ENCODE results near the gene FZR1.

Gene FZR1

DNA sequence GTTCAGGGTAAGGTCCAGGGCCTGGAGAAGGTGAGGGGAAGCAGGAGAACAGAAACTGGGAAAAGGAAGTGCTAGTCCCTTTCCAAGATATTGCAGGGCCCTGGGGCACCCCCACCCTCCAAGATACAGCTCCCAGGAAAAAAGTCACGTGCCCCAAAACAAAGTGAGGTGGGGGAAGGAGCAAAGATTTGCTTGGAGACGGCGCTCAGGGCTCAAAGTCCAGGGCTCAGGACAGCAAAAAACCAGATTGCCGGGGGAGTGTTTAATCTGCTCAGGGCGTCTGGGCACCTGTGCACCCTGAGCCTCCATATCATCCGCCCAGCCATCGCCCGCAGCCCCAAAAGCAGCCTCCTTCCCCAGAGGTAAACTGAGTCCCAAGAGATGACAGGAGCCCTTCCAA lies 32.1 kb upstream of the FZR1 start:
- DNase-seq (ENCODE audit: low spot score) = no peak

DNA sequence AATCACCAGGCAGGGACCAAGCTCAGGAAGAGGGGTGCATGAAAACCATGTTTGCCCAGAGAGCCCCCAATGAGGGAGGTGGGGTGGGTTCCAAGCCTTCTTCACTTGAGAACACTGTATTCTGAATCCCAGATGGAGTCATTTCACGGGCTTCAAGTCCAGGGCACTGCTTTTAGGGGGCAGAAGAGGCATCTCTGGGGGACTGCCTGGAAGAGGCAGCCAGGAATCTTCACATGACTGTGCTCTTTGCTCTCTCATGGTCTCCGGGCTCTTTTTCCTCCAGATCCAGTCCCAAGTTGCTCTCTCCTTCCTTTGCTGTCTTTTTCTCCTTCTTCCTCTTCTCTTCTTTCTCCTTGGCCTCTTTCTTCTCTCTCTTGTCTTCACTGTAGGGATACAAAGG lies 31.5 kb upstream of the FZR1 start:
- DNase-seq (ENCODE audit: low spot score) = no peak

DNA sequence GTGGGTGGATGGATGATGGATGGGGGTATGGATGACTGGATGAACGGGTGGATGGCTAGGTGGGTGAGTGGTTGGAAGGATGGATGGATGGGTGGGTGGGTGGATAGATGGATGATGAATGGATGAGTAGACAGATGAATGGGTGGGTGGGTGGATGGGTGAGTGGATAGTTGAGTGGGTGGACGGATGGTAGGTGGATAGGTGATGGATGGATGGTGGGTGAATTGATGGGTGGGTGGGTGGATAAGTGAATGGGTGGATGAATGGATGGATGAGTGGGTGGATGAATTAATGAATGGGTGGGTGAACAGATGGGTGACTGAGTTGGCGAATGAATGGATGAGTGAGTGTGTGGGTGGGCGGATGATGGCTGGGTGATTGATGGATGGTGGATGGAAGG lies 30.7 kb upstream of the FZR1 start:
- no peak for DNase-seq (ENCODE audit: low spot score)

DNA sequence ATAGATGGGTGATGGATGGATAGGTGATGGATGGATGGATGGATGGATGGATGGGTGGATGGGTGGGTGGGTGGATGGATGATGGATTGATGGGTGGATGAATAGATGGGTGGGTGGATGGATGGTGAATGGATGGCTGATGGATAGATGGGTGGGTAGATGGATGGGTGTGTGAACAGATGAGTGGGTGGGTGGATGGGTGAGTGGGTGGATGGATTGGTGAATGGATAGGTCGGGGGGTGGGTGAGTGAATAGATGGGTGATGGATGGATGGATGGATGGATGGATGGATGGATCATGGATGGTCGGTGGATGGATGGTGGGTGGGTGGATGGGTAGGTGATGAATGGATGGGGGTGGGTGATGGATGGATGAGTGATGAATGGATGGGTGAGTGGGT lies 29.3 kb upstream of the FZR1 start:
- DNase-seq (ENCODE audit: low spot score) = no peak

DNA sequence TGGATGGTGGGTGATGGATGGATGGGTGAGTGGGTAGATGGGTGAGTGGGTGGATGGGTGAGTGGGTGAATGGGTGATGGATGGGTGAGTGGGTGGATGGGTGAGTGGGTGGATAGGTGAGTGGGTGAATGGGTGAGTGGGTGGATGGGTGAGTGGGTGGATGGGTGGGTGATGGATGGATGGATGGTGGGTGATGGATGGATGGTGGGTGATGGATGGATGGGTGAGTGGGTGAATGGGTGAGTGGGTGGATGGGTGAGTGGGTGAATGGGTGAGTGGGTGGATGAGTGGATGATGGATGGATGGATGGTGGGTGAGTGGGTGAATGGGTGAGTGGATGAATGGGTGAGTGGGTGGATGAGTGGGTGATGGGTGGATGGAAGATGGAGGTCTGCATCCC lies 28.6 kb upstream of the FZR1 start:
- DNase-seq (ENCODE audit: low spot score) = no peak

DNA sequence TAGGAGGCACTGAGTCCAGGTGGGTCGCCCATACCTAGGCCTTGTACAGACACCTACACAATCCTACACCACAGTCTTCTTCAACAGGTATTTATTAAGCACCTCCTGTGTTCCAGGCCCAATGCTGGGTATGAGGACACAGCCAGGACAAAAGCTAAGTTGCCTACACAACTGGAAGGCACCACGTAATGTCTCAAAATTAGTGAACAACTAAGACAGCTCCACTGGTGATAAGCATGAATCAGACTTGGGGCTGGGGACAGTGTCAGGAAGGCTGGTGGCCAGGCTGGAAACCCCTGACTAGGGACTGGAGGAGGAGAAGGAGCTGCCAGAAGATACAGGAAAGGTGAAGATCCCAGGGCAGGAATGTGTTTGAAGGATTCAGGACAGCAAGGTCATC lies 28.2 kb upstream of the FZR1 start:
- DNase-seq (ENCODE audit: low spot score) = no peak

DNA sequence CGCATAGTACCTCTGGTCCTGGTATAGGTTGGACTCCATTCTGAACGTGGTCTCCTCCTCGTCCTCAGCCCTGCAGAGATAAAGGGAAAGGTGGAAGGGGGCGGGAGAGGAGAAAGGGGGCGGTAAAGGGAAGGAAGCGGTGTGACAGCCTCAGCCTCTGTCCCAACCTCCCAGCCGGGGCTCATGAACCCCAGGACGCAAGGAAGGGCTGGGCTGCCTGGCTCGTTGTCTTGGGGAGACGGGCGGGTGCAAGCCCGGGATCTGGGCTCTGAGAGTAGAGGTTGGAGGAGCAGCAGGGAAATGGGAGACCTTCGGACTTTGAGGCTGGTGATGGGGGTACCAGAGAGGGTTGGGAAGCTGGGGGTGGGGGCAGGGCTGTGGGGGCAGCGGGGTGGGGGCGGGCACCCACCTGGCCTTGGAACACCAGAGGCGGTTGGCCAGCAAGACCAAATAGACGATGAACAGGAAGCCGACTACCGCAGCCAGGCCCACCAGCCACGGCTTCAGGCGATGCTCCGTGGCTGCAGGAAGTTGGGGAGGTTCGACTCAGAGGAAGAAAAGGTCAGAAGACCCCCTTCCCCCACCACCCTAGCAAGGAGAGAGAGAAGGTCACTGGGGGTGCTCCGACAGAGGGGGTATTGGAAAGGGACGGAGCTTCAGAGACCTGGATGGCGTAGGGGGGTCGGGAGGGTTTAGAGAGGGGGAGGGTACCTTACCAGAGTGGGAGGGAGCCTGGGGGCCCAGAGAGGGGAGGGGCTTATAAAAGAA lies 27.5 kb upstream of the FZR1 start:
- no peak for DNase-seq (ENCODE audit: low spot score)

DNA sequence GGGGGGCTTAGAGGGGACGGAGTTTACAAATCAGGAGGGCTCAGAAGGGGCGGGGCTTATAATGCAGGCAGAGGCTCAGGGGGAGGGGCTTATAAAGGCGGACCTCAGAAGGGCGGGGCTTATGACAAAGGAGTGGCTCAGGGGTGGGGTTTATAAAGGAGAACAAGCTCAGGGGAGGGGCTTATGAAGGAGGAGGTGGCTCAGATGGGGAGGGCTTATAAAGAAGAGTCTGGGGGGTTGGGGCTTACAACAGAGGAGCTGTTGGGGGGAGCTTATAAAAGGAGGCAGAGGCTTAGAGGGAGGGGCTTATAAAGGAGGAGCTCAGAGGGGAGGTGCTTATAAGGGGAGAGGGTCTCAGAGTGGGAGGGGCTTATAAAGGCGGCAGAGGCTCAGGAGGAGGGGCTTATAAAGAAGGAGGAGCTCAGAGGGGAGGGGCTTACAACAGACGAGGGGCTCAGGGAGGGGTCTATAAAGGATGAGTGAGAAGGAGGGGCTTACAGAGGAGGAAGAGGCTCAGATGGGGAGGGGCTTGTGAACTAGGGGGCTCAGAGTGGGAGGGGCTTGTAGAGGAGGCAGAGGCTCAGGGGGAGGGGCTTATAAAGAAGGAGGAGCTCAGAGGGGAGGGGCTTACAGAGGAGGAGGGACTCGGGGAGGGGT lies 26.8 kb upstream of the FZR1 start:
- DNase-seq (ENCODE audit: low spot score) = peak; percentile 45

DNA sequence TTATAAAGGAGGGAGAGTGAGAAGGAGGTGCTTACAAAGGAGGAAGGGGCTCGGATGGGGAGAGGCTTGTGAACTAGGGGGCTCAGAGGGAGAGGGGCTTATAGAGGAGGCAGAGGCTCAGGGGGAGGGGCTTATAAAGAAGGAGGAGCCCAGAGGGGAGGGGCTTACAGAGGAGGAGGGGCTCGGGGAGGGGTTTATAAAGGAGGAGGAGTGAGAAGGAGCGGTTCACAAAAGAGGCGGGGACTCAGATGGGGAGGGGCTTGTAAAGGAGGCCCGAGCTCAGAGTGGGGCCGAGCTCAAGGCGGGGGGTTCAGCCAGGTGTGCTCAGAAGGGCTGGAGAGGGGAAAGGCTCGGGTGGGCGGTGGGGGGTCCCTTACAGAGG lies 26.3 kb upstream of the FZR1 start:
- no peak for DNase-seq (ENCODE audit: low spot score)

DNA sequence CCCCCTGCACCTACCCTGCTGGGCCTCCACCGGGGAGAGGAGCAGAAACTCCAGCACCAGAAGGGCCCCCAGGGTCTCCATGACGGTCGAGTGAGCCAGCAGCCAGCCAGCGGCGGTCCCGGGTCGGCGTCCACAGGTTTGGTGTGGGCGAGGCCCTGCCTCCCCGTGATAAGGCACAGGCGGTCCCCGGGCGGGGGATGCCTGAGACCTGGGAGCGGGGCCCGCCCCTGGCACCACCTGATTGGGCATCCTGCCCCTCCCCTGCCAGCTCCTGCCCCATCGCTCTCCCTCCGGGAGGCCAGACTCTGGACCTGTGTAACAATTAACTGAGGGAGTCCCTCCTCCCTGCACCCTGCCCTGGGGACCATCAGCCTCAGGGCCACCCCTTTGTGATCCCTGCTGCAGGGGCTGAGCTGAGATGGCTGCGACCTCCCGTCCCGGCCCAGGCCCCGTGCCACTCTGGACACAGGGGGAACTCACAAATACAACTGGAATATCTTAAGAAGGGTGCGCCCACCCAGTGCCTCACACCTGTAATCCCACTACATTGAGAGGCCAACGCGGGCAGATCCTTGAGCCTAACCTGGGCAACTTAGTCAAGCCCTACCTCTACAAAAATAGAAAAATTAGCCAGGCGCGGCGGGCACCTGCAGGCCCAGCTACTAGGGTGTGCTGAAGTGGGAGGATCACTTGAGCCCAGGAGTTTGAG lies 25.6 kb upstream of the FZR1 start, which contains the start of gene SMIM24:
SMIM24 (minus strand) TSS at position 143 of the 709 bp plus-strand sequence; CDS start at position 81, 62 bp downstream.
- no peak for DNase-seq (ENCODE audit: low spot score)

DNA sequence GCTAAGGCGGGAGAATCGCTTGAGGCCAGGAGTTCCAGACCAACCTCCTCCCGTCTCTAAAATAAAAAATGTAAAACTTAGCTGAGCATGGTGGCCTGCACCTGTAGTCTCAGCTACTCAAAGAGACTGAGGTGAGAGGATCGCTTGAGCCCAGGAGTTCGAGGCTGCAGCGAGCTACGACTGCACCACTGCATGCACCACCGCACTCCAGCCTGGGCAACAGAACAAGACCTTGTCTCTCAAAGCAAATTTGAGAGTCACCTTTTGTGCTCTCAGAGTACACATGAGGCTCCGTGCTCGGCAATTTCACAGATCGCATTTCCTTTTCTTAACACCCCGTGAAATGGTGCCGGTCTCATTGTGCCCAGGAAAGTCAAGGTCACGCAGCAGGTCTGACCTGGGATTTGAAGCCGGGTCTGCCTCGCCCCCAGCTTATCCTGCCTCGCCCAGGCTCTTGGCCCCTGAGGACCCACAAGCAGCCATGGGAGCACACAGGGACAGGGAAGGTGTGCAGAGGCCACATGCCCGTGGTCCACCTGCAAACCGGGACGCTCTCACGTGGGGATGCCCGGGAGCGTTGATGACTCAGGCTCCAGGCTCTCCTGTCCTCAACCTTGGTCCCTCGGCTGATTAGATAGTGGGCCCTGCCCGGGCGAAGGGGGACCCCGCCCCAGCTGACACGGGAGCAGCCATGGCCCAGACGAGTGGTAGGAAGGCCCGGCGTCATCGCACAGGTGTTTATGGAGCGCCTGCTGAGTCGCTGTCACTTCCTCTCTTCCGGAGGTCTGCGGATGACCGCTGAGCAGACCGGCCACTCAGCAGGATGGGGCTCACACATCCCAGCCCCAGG lies 24.6 kb upstream of the FZR1 start:
- DNase-seq (ENCODE audit: low spot score) = peak; percentile 27

DNA sequence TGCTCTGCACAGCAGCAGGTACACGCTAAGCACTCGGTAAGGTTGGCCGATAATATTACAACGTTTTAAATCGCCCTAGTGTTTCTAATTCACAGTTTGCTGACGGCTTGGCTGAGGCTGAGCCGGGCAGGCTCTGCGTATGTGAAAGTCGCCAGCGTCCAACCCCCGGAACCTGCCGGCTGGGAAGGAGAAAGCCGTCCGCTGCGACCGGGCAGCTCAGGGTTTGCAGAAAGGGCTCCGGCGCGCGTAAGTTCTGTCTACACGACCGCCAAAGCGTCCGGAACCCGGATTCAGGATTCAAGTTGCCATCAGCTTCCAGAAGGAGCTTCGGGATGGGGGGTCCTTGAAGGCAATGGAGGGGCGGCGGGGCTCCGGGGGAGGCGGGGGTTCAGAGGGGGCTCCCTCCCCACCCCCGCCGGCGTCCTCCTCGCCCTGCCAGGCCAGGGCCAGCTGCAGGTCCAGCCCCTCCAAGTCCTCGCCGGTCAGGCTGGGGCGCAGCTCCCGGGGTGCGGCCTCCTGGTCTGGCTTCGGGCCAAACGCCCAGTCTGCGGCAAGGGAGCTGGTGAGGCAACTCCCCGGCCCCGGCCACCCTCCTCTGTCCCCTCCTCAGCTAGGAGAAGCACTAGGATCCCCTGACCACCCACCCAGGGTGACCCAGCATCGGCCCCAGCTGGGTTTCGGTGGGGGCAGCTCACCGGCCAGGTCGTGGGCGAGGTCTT lies 23.4 kb upstream of the FZR1 start:
- DNase-seq (ENCODE audit: low spot score) = no peak

DNA sequence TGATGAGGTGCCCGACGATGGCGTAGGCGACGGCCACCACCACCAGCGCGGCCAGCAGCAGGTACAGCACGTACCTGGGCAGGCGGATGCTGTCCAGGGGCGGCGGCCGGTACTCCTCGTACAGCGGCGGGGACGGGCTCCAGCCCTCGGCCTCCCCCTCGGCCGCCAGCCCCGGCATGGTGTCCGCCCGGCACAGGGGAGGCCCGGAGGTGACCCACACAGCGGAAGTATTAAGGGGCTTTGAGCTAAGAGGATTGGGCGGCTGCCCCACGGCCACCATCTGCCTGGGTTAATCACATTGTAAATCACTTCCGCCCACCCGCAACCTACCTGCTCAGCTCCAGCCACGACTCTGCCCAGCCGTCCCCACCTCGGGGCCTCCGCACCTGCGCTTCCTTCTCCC lies 22.9 kb upstream of the FZR1 start, which contains the start of gene SMIM44:
SMIM44 (minus strand) TSS at position 216 of the 403 bp plus-strand sequence; CDS start at position 178, 38 bp downstream.
- peak; percentile 39 for DNase-seq (ENCODE audit: low spot score)

DNA sequence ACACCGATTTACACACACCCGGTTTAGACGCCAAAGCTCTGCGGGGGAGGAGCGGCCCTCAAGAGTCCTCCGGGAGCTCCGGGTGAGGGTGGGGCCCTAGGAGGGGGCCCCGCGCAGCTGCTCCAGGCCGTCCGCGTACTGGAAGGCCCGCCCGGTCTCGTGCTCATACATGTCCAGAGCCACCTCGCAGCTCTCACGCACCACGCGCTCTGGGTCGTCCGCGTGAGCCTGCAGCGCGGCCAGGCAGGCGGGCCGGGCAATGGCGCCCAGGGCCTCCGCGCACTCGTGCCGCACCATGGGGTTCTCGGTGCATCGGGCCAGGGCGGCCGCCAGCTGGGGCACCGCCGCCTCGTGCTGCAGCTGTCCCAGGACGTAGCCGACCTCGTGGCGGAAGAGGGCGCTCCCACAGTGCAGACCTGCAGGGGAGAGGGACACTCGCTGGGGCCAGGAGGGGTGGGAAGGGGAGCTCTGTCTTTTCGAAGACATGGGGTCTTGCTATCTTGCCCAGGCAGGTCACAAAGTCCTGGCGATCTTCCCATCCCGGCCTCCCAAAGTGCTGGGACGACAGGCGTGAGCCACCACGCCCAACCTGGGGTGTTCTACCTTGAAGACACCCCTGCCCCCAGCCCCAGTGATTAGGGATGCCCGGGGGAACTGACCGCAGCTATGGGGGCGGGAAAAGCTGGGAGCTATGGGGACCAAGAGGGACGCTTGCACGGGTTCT lies 14.6 kb upstream of the FZR1 start:
- no peak for DNase-seq (ENCODE audit: low spot score)

DNA sequence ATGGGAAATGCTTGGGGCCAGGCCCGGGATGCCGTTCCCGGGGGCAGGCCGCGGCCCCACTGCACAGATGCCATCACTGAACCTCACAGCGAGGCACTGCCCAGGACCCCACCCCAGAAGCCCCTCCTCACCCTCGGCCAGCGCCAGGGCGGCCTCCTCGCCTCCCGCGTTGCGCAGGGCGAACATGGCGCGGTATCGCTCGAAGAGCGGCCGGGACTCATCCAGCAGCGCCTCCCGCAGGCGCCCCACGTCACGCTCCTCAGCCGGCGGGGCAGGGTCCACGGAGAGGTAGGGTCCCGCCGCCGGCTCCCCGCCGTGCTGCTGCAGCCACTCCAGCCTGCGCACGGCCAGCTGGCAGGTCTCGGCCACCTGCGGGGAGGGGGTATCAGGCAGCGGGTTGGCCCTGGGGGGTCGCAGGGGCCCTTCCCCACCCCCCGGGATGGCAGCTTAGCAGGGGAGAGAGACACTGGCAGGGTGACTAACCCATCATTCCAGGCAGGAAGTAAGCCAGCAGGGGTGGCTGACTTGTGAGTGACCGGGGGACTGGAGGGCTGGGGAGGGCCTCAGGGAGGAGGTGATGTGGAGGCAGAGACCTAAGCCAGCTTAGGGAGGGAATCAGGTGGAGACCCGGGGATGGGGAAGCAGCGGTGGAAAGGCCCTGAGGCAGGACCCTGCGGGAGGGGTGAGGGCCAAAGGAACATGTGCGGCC lies 13.8 kb upstream of the FZR1 start:
- no peak for DNase-seq (ENCODE audit: low spot score)

DNA sequence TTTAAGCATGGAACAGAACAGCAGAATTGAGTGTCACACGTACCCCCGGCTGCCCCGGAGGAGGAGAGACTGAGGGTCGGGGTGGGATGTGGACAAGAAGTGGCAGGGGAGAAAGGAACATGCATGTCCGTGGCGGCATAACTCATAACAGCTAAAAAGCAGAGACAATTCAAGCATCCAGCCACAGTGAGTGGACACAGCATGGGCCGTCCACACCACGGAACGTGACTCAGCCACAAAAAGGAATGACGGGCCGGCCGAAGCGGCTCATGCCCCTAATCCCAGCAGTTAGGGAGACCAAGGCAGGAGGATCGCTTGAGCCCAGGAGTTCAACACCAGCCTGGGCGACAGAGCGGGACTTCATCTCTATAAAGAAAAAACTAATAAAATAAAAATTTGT lies 13.2 kb upstream of the FZR1 start:
- no peak for DNase-seq (ENCODE audit: low spot score)

DNA sequence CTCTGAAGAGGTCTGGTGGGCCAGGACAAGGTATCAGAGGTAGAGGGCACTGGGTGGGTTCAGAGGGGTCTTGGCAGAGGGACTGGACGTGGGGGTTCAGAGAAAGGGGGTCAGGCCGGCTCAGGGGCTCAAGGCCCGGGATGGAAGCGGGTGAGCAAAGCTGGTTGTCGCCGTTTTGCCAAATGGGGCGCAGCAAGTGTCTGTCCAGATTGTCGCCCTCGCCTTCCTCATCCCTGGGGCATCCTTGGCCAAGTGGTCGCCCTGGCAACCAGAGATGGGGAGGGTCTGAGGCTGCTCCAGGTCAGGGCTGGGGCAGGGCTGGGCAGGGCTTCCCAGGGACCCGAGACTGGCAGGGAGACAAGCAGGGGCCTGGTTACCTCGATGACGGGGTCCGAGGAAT lies 12.5 kb upstream of the FZR1 start:
- no peak for DNase-seq (ENCODE audit: low spot score)

DNA sequence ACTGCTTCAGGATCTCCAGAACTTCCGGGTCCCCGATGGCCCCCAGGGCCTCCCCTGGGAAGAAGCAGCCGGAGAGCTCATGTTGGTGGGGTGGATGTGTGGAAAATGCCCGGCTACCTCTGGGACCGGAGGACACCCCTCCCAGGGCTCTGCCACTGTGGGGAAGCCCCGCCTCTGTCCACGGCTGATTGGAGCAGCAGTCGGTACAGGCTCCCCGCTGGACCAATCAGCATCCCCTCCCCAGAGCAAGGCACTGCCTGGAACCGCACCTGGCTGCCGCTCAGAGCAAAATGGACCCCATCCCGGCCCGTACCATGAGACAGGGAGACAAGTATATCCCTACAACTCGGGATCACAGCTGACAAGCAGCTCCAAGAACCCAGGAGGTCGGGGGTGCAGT lies 12.1 kb upstream of the FZR1 start:
- DNase-seq (ENCODE audit: low spot score) = no peak

DNA sequence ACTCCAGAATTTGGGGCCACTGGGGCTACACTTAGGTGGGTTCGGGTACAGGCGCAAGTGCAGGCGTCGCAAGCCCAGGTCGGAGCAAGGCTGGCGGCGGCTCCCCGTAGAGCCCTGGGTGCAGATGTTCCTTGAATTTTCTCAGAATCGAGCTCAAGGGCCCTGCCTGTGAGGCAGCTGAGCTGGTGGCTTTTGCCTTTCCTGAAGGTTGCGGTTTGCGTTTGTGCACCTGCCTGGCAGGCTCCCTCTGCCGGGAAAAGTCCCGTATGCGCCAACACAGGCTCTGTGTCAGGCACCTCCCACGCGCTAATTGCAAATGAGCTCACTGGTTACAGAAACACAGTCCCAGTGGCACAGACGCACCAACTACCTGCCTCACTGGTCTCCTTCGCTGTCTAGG lies 11.6 kb upstream of the FZR1 start:
- DNase-seq (ENCODE audit: low spot score) = no peak
